ENCODE data around the gene DBH. TPM values are rescaled to one million over a fixed set of nuclear protein-coding genes. Genes with fewer than 3 reads are reported as not detected.

Gene DBH
- total RNA-seq, 1 experiment from 2014 or later, result not detected

DNA sequence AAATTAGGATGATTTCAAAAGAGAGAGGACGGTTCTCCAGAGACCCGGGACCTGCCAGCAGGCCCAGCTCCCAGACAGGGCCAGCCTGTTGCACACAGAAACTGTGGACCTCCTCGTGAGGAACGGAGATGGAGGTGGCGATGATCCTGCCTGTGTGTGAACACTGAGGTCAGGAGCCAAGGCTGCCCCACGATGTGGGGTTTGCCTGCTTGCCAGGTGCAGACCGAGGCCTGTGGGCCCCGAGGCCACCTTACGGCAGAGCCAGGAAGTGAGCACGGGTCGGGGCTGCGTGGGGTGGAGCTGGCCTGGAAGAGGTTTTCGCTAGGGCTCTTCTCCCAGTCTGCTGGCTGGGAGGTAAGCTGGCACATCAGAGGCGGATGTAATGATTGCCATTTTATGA, 31.3 kb upstream of the DBH start:
- TF ChIP-seq ELF1 (IDR thresholded peaks at IDR 0.05; ENCODE audit: borderline replicate concordance, low read depth) (no peak), CBX3 (IDR thresholded peaks at IDR 0.05; ENCODE audit: low read depth) (no peak), JUND (IDR thresholded peaks at IDR 0.05) (no peak), EZH2 (IDR thresholded peaks at IDR 0.05) (no peak), CEBPB (IDR thresholded peaks at IDR 0.05; ENCODE audit: low read depth) (no peak), SIN3A (IDR thresholded peaks at IDR 0.05; ENCODE audit: low read depth) (no peak), EGR1 (IDR thresholded peaks at IDR 0.05; ENCODE audit: low read depth) (no peak), YY1 (IDR thresholded peaks at IDR 0.05; ENCODE audit: extremely low read depth, insufficient replicate concordance, low read depth, low read length) (no peak), POLR2A (IDR thresholded peaks at IDR 0.05; ENCODE audit: borderline replicate concordance, extremely low read depth, insufficient read depth, insufficient read length) (no peak), RAD21 (IDR thresholded peaks at IDR 0.05; ENCODE audit: low read depth) (no peak), ZFX (IDR thresholded peaks at IDR 0.05) (no peak), FOSL1 (IDR thresholded peaks at IDR 0.05; ENCODE audit: low read depth) (no peak)
- TF ChIP-seq, protein P1, sequence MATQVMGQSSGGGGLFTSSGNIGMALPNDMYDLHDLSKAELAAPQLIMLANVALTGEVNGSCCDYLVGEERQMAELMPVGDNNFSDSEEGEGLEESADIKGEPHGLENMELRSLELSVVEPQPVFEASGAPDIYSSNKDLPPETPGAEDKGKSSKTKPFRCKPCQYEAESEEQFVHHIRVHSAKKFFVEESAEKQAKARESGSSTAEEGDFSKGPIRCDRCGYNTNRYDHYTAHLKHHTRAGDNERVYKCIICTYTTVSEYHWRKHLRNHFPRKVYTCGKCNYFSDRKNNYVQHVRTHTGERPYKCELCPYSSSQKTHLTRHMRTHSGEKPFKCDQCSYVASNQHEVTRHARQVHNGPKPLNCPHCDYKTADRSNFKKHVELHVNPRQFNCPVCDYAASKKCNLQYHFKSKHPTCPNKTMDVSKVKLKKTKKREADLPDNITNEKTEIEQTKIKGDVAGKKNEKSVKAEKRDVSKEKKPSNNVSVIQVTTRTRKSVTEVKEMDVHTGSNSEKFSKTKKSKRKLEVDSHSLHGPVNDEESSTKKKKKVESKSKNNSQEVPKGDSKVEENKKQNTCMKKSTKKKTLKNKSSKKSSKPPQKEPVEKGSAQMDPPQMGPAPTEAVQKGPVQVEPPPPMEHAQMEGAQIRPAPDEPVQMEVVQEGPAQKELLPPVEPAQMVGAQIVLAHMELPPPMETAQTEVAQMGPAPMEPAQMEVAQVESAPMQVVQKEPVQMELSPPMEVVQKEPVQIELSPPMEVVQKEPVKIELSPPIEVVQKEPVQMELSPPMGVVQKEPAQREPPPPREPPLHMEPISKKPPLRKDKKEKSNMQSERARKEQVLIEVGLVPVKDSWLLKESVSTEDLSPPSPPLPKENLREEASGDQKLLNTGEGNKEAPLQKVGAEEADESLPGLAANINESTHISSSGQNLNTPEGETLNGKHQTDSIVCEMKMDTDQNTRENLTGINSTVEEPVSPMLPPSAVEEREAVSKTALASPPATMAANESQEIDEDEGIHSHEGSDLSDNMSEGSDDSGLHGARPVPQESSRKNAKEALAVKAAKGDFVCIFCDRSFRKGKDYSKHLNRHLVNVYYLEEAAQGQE (IDR thresholded peaks at IDR 0.05; ENCODE audit: low read depth), result no peak
- TF ChIP-seq, protein P2, sequence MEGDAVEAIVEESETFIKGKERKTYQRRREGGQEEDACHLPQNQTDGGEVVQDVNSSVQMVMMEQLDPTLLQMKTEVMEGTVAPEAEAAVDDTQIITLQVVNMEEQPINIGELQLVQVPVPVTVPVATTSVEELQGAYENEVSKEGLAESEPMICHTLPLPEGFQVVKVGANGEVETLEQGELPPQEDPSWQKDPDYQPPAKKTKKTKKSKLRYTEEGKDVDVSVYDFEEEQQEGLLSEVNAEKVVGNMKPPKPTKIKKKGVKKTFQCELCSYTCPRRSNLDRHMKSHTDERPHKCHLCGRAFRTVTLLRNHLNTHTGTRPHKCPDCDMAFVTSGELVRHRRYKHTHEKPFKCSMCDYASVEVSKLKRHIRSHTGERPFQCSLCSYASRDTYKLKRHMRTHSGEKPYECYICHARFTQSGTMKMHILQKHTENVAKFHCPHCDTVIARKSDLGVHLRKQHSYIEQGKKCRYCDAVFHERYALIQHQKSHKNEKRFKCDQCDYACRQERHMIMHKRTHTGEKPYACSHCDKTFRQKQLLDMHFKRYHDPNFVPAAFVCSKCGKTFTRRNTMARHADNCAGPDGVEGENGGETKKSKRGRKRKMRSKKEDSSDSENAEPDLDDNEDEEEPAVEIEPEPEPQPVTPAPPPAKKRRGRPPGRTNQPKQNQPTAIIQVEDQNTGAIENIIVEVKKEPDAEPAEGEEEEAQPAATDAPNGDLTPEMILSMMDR (IDR thresholded peaks at IDR 0.05 in 2 of 3, conservative IDR thresholded peaks at IDR 0.05 in 1 of 3; ENCODE audit: borderline replicate concordance in 1 of 3, insufficient read depth in 1 of 3, low read depth in 2 of 3, low read length in 2 of 3), result no peak
- TF ChIP-seq, protein P3, sequence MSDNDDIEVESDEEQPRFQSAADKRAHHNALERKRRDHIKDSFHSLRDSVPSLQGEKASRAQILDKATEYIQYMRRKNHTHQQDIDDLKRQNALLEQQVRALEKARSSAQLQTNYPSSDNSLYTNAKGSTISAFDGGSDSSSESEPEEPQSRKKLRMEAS (IDR thresholded peaks at IDR 0.05), result no peak
- TF ChIP-seq, protein P4, sequence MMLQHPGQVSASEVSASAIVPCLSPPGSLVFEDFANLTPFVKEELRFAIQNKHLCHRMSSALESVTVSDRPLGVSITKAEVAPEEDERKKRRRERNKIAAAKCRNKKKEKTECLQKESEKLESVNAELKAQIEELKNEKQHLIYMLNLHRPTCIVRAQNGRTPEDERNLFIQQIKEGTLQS (IDR thresholded peaks at IDR 0.05), result no peak
- ChIA-PET CTCF (no interaction called here), RAD21 (ENCODE audit: low non-redundant PET in 1 of 2, low total read pairs in 2 of 2, uncharacterized antibody in 2 of 2, unreplicated experiment in 2 of 2) (no interaction called here), POLR2A (no interaction called here)
- Histone ChIP-seq H4K20me1 (ENCODE audit: insufficient read depth) (no peaks in the 10 kb centered on the region), H3K36me3 (ENCODE audit: control insufficient read depth in 1 of 2, insufficient read depth in 2 of 2, low read length in 2 of 2) (no peaks in the 10 kb centered on the region), H3K79me2 (ENCODE audit: insufficient read depth, low read length) (no peaks in the 10 kb centered on the region), H3K9me2 (ENCODE audit: insufficient read depth) (no peaks in the 10 kb centered on the region), H3K9ac (ENCODE audit: low read length) (no peak overlapping the region), H2AFZ (ENCODE audit: low read depth, low read length, poor library complexity, severe bottlenecking) (no peak overlapping the region), H3K4me3 (replicated peaks in 1 of 2; ENCODE audit: low read depth in 1 of 2, low read length in 2 of 2) (no peak overlapping the region), H3K4me2 (ENCODE audit: low read length) (no peak overlapping the region), H3K27ac (ENCODE audit: low read depth, low read length) (no peak overlapping the region), H3K4me1 (ENCODE audit: control insufficient read depth in 1 of 2, insufficient read depth in 2 of 2, low read length in 2 of 2) (no peaks in the 10 kb centered on the region), H3K27me3 (ENCODE audit: insufficient read depth, low read length) (peaks cover 28% of the 10 kb centered on the region), H3K9me3 (ENCODE audit: control insufficient read depth in 1 of 2, insufficient read depth in 1 of 2, low read depth in 1 of 2, low read length in 2 of 2) (no peaks in the 10 kb centered on the region)
- intact Hi-C loops (cut with micrococcal nuclease), result no loop called here
- BruUV-seq (replicated peaks), result no TSS peak
- no peak for ATAC-seq
- DNase-seq (ENCODE audit: low read depth, low spot score), result no peak
